NCI-H82 treated with DMSO at 0.1 percent for 48 hours (cell line): ENCODE data around the gene AHRR.
"Not testable (repeated sequence)": the region's sequence is repeated elsewhere in the genome, so short reads cannot be mapped to it uniquely, and the experiment has no call there.

Experiments used
- DNase-seq: peaks from one replicate; lab custom pipeline; 2025; ENCODE audit not compliant: unreplicated experiment; lab: John Stamatoyannopoulos, UW

AHRR gene

GRCh38 chr5:321230-321725 lies at the start of gene AHRR:
AHRR (plus strand) TSS chr5:321714; CDS start chr5:343903, 22,189 bp downstream.
- DNase-seq: no peak

- DNase-seq: not testable (repeated sequence)
These were observed 49.7 kb upstream of the AHRR start for GRCh38 chr5:271828-272167.

GRCh38 chr5:273091-273490 lies 48.4 kb upstream of the AHRR start:
- not testable (repeated sequence) for DNase-seq

- not testable (repeated sequence) for DNase-seq
These were observed 48.0 kb upstream of the AHRR start for GRCh38 chr5:273491-273890.

- DNase-seq: not testable (repeated sequence)
These were observed 47.2 kb upstream of the AHRR start for GRCh38 chr5:274346-274745.

- DNase-seq: no peak
These were observed 42.9 kb upstream of the AHRR start for GRCh38 chr5:278646-279045.

- not testable (repeated sequence) for DNase-seq
These were observed 42.4 kb upstream of the AHRR start for GRCh38 chr5:279051-279665.

GRCh38 chr5:285991-286557 lies 35.4 kb upstream of the AHRR start:
- no peak for DNase-seq

- not testable (repeated sequence) for DNase-seq
These were observed 31.3 kb upstream of the AHRR start for GRCh38 chr5:290200-290599.

- DNase-seq: not testable (repeated sequence)
These were observed 30.2 kb upstream of the AHRR start for GRCh38 chr5:291345-291744.

GRCh38 chr5:294788-295187 lies 26.7 kb upstream of the AHRR start:
- DNase-seq: not testable (repeated sequence)

- not testable (repeated sequence) for DNase-seq
These were observed 25.3 kb upstream of the AHRR start for GRCh38 chr5:296207-296606.

- not testable (repeated sequence) for DNase-seq
These were observed 24.6 kb upstream of the AHRR start for GRCh38 chr5:296954-297353.

- DNase-seq: not testable (repeated sequence)
These were observed 24.1 kb upstream of the AHRR start for GRCh38 chr5:297448-297847.

GRCh38 chr5:297991-298736 lies 23.4 kb upstream of the AHRR start:
- not testable (repeated sequence) for DNase-seq

GRCh38 chr5:298737-299125 lies 22.8 kb upstream of the AHRR start:
- DNase-seq: no peak

- DNase-seq: not testable (repeated sequence)
These were observed 21.6 kb upstream of the AHRR start for GRCh38 chr5:299921-300320.

- not testable (repeated sequence) for DNase-seq
These were observed 20.7 kb upstream of the AHRR start for GRCh38 chr5:300691-301435.

- DNase-seq: not testable (repeated sequence)
These were observed 19.1 kb upstream of the AHRR start for GRCh38 chr5:302416-302815.

GRCh38 chr5:302966-303365 lies 18.5 kb upstream of the AHRR start:
- no peak for DNase-seq

- not testable (repeated sequence) for DNase-seq
These were observed 17.8 kb upstream of the AHRR start for GRCh38 chr5:303741-304140.
